ENCODE results near the gene AIFM2.
"Not testable (repeated sequence)": the region's sequence is repeated elsewhere in the genome, so short reads cannot be mapped to it uniquely, and the experiment has no call there.

GRCh38 chr10:70179209-70179608 is 46.6 kb upstream of the AIFM2 start:
- TF ChIP-seq CTCF, POLR2A (IDR thresholded peaks at IDR 0.05): not testable (repeated sequence)

Measured in lower leg skin (tissue), 3 donors.